ENCODE data around the gene JCAD.

- TF ChIP-seq EZH2 (IDR thresholded peaks at IDR 0.05), result no peak
- no peak for TF ChIP-seq POLR2AphosphoS5 (IDR thresholded peaks at IDR 0.05; ENCODE audit: borderline replicate concordance, low read depth, low read length)
Measured at GRCh38 chr10:30014511-30014910, 44.9 kb downstream of the JCAD start.

Data from SK-N-MC (cell line).